GM12865 (cell line): ENCODE measurements around the gene COL11A2.

ENCODE experiments used
- DNase-seq: peaks from one replicate; pipeline ENCODE4 v3.0.0; 2010; ENCODE audit warnings: low read depth
- H3K4me3 ChIP-seq: 2 replicates; pipeline ENCODE4 v1.5.1; 2011; ENCODE audit warnings: mild to moderate bottlenecking, low read depth, low read length, control low read depth
- TF ChIP-seq, protein P1 (sequence below): IDR thresholded peaks from 2 replicates; pipeline ENCODE4 v1.5.1; 2011; ENCODE audit warnings: low read length, control low read depth, low read depth, inconsistent platforms; ENCODE audit not compliant: insufficient read depth; ENCODE audit errors: missing control alignments

Gene COL11A2

DNA sequence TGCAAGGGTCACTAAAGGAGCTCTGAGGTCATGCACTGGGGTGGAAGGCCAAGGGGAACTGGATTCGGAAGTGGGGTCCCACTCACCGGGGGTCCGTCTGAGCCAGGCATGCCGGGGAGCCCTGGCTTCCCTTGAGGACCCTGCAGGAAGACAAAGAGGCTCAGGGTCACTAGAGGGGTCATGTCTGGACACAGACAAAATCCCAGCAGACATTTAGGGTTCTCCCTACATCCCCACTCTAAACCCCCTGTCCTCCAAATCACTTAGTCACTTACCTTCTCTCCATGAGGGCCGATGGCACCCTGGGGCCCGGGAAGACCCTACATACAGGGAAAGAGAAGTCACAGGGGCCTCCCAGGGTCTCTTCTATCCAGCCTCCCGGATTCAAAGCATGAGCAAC is 15.4 kb downstream of the COL11A2 start:
- TF ChIP-seq, protein P1, sequence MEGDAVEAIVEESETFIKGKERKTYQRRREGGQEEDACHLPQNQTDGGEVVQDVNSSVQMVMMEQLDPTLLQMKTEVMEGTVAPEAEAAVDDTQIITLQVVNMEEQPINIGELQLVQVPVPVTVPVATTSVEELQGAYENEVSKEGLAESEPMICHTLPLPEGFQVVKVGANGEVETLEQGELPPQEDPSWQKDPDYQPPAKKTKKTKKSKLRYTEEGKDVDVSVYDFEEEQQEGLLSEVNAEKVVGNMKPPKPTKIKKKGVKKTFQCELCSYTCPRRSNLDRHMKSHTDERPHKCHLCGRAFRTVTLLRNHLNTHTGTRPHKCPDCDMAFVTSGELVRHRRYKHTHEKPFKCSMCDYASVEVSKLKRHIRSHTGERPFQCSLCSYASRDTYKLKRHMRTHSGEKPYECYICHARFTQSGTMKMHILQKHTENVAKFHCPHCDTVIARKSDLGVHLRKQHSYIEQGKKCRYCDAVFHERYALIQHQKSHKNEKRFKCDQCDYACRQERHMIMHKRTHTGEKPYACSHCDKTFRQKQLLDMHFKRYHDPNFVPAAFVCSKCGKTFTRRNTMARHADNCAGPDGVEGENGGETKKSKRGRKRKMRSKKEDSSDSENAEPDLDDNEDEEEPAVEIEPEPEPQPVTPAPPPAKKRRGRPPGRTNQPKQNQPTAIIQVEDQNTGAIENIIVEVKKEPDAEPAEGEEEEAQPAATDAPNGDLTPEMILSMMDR = no peak
- DNase-seq = no peak
- H3K4me3 ChIP-seq = no peak overlapping the region

DNA sequence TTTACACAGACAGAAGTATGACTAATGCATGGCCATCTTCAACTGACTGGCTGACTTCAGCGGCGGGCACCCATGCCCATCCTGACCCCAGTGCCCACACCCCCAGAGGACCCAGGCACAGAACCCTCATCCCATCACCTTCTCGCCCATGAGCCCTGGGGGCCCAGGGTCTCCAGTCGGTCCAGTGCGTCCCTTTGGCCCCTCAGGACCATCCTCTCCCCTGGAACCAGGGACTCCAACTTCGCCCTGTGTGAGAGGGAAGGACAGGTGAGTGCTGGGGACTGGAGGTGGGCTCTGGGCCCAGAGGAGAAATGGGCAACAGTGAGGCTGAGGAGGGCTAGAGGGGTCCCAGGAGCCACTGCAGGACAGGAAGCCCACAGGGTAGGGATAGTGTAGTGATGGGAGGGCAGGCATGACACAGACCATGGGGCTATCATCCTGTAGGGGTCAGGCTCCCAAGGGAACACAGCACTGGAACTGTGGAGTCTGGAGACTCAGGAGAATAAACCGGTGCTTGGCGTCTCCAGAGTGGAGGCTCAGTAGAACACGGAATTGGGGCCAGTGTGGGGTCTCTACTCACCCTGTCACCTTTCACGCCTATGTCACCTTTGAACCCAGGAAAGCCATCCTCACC is 16.7 kb downstream of the COL11A2 start:
- no peak overlapping the region for H3K4me3 ChIP-seq
- TF ChIP-seq, protein P1 = no peak
- DNase-seq = no peak

GRCh38 chr6:33174784-33175183 is 17.5 kb downstream of the COL11A2 start:
- TF ChIP-seq, protein P1 = no peak

GRCh38 chr6:33173535-33174180 is 18.6 kb downstream of the COL11A2 start:
- H3K4me3 ChIP-seq = no peak overlapping the region
- TF ChIP-seq, protein P1 = no peak
- DNase-seq = no peak

More at GRCh38 chr6:33174784-33175183, 17.5 kb downstream of the COL11A2 start:
- no peak overlapping the region for H3K4me3 ChIP-seq
- DNase-seq = no peak

DNA sequence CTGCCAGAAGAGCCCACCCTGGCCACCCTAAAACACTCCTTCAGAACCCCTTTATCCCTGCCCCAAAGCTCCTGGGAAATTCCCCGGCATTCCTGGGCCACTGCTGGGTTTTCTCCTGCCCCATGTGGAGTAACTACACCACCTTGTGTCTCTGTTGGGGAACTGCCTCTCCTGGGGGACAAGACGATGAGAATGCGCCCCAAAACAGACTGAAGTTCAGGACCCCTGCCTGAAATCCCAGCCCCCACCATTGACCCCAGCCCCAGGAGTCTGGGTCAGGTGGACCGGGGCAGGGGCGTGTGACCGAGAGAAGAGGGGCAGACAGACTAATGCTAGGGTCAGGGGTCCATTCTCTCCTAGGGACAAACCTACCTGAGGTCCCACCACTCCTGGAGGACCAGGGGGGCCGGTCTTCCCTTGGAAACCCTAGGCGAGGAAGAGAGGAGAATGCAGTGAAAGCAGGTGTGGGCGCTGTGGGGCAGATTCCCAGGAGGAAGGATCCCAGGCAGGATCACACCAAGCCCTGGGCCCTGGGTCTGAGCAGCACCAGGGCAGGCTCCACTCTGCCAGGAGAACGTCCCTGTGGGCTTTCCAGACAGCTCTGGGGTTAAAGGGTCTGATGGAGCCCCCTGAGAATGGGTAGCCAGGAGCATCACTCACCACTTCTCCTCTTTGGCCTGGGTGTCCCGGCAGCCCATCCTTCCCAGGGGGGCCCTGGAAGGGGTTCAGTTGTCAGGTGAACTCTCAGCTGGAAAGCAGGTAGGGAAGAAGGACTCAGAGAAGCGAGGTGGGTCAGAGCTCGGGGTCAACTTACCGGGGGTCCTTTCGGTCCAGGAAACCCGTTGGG is 19.4 kb downstream of the COL11A2 start:
- TF ChIP-seq, protein P1 = peak; percentile 78
- peak; percentile 36 for DNase-seq
- H3K4me3 ChIP-seq = no peak overlapping the region

DNA sequence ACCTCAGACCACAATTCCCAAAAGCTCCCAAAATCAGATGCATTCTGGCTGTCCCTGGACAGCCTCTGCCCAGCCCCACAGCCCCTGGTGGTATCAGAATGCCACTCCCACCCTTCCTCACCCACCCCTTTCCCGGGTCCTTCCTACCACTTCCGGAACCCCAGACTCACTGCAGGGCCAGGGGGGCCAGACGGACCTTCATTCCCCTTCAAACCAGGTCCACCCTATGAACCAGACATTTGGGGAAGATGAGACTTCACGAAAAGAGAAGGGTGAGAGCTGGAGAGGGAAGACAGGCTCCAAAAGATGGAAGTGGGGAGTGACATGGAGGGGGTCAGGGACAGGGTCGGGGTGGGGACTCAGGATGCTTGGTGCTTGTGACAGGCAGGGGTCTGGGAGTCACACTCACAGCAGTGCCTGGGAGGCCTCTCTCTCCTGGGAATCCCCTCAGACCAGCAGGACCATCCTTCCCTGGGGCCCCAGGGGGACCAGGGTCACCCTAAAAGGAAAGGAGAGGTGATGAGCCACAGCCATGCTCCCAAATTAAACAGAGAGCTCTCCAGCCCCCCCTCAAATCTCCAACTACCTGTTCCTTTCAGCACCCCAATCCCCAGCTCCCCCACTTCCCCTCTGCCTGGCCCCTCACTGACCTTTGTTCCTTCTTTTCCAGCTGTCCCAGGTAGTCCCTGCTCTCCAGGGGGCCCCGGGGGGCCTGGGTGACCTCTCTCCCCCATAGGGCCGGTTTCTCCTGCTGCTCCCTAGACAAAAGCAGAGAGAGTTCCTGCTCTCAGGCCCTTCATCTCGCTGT is 20.2 kb downstream of the COL11A2 start:
- no peak overlapping the region for H3K4me3 ChIP-seq
- TF ChIP-seq, protein P1 = no peak
- no peak for DNase-seq
